Tibial nerve (tissue), 4 donors: ENCODE data around the gene SLC26A2. TPM values are rescaled to one million over a fixed set of nuclear protein-coding genes. Genes with fewer than 3 reads are reported as not detected.

Source experiments
- DNase-seq, 2 donors: peaks; one replicate each; pipeline ENCODE4 v3.0.0-alpha.2; 2019; ENCODE audit warnings: low spot score in 2 of 2
- H3K27ac ChIP-seq, 4 donors: fragments of 200-600 bp; sonication (generic) in 3 of 4; one replicate each; pipeline ENCODE4 v1.5.1; 2017 to 2019; ENCODE audit warnings: mild to moderate bottlenecking in 1 of 4
- H3K27me3 ChIP-seq, 2 donors: fragments of 200-600 bp; sonication (generic) in 1 of 2; one replicate each; pipeline versions ENCODE4 v1.5.1 to v1.6.0; 2017 to 2019
- H3K36me3 ChIP-seq, 3 donors: fragments of 200-600 bp; sonication (generic); one replicate each; pipeline ENCODE4 v1.5.1; 2018 to 2019
- H3K4me1 ChIP-seq, 4 donors: fragments of 200-600 bp; sonication (generic) in 3 of 4; one replicate each; pipeline ENCODE4 v1.5.1; 2017 to 2019
- H3K4me3 ChIP-seq, 4 donors: fragments of 200-600 bp; sonication (generic) in 3 of 4; one replicate each; pipeline ENCODE4 v1.5.1; 2017 to 2019; ENCODE audit warnings: mild to moderate bottlenecking in 1 of 4, moderate library complexity in 1 of 4
- H3K9me3 ChIP-seq, 4 donors: fragments of 200-600 bp; sonication (generic) in 3 of 4; one replicate each; pipeline ENCODE4 v1.5.1; 2017 to 2019
- CTCF ChIP-seq, 5 experiments: fragments of 200-600 bp in 3 of 5; fragments of 450-650 bp in 2 of 5; sonication (generic) in 3 of 5; IDR thresholded peaks; one replicate each; pipeline ENCODE4 v1.5.1; 2016 to 2019; ENCODE audit warnings: antibody characterized with exemption in 5 of 5, mild to moderate bottlenecking in 3 of 5, moderate library complexity in 2 of 5
- EP300 ChIP-seq, 2 donors: sonication (generic); formaldehyde crosslinking; IDR thresholded peaks; one replicate each; pipeline ENCODE4 v1.6.1; 2017; ENCODE audit warnings: antibody characterized with exemption in 2 of 2, mild to moderate bottlenecking in 1 of 2
- POLR2A ChIP-seq, 2 donors: fragments of 450-650 bp; IDR thresholded peaks; one replicate each; pipeline ENCODE4 v1.6.1; 2017; ENCODE audit warnings: antibody characterized with exemption in 2 of 2, mild to moderate bottlenecking in 2 of 2, moderate library complexity in 2 of 2
- WGBS, 2 donors: methylation state at CpG; one replicate each; pipeline ENCODE4 v1.1.5; 2018; 5-methylcytosine and 5-hydroxymethylcytosine counted together
- total RNA-seq, 4 donors: library from RNA; depleted of rRNA; stranded (reverse); fragments of >200 nt; gene quantifications; one replicate each; pipeline ENCODE4 v1.1.0, GENCODE V29; 2016

The SLC26A2 gene
- total RNA-seq, 4 donors from 2014 or later, result 10.2 to 17.9 (median 12.4) TPM

- 74 to 80% methylated on average over 3 of the region's 3 CpGs for WGBS, 2 donors
- peak overlapping the region in 2 of 4 donors; percentile 88 to 97 for H3K27ac ChIP-seq
Measured at GRCh38 chr5:149999359-149999758, 38.8 kb downstream of the SLC26A2 start.

GRCh38 chr5:149999866-150000255, 39.3 kb downstream of the SLC26A2 start:
- Histone ChIP-seq H3K4me1 (peaks cover 0 to 68% (median 18%) of the 10 kb centered on the region in 4 donors), H3K36me3 (peaks cover 0 to 18% (median 0%) of the 10 kb centered on the region in 3 donors), H3K27ac (peak overlapping the region; percentile 87 to 97 (median 91)), H3K27me3 (no peaks in the 10 kb centered on the region), H3K9me3 (no peaks in the 10 kb centered on the region), H3K4me3 (peak overlapping the region; percentile 69 to 95 (median 90))
- 12 to 22% methylated on average over 7 of the region's 7 CpGs for WGBS, 2 donors
- no peak for TF ChIP-seq EP300 (IDR thresholded peaks at IDR 0.05)
- no peak for TF ChIP-seq CTCF (IDR thresholded peaks at IDR 0.05)
- no peak for TF ChIP-seq POLR2A (IDR thresholded peaks at IDR 0.05)
- DNase-seq, result no peak

More at GRCh38 chr5:149999359-149999758, 38.8 kb downstream of the SLC26A2 start:
- Histone ChIP-seq H3K36me3 (peaks cover 0 to 14% (median 0%) of the 10 kb centered on the region in 3 donors), H3K27me3 (no peaks in the 10 kb centered on the region), H3K4me3 (peak overlapping the region in 3 of 4 donors; percentile 69 to 91 (median 90)), H3K9me3 (no peaks in the 10 kb centered on the region), H3K4me1 (peaks cover 0 to 68% (median 18%) of the 10 kb centered on the region in 4 donors)
- no peak for DNase-seq
- TF ChIP-seq EP300 (IDR thresholded peaks at IDR 0.05) (no peak), CTCF (IDR thresholded peaks at IDR 0.05) (no peak), POLR2A (IDR thresholded peaks at IDR 0.05) (no peak)

GRCh38 chr5:150000256-150000989, 39.9 kb downstream of the SLC26A2 start, which contains the start of the genes HMGXB3 and TIGD6:
Gene HMGXB3 (plus strand): TSS chr5:150000739. CDS start chr5:150004853, 4,114 bp downstream.
Gene TIGD6 (minus strand): TSS chr5:150000654. CDS start chr5:149996348, 4,306 bp downstream.
- WGBS, 2 donors, result 0% methylated on average over 20 to 65 of the region's 72 CpGs
- peak; percentile 75 to 84 for DNase-seq
- H3K4me1 ChIP-seq, result peaks cover 0 to 66% (median 18%) of the 10 kb centered on the region in 4 donors
- H3K36me3 ChIP-seq, result peaks cover 0 to 18% (median 0%) of the 10 kb centered on the region in 3 donors
- peak within 1 kb of the TSS; percentile 69 to 95 (median 90) for H3K4me3 ChIP-seq
- TF ChIP-seq CTCF (IDR thresholded peaks at IDR 0.05) (peak in 2 of 5 experiments; percentile 49 to 53), EP300 (IDR thresholded peaks at IDR 0.05) (peak; percentile 89 to 96), POLR2A (IDR thresholded peaks at IDR 0.05) (peak; percentile 81 to 82)
- no peaks in the 10 kb centered on the region for H3K27me3 ChIP-seq
- peak within 1 kb of the TSS; percentile 87 to 97 (median 91) for H3K27ac ChIP-seq
- H3K9me3 ChIP-seq, result no peaks in the 10 kb centered on the region

GRCh38 chr5:150000990-150001659, 40.6 kb downstream of the SLC26A2 start:
- 0 to 1% methylated on average over 19 to 25 of the region's 44 CpGs for WGBS, 2 donors
- peaks cover 0 to 25% (median 0%) of the 10 kb centered on the region in 3 donors for H3K36me3 ChIP-seq
- no peak for DNase-seq
- no peaks in the 10 kb centered on the region for H3K27me3 ChIP-seq
- TF ChIP-seq EP300 (IDR thresholded peaks at IDR 0.05) (no peak), CTCF (IDR thresholded peaks at IDR 0.05) (no peak), POLR2A (IDR thresholded peaks at IDR 0.05) (no peak)
- H3K4me3 ChIP-seq, result peak overlapping the region; percentile 69 to 95 (median 90)
- peak overlapping the region; percentile 87 to 97 (median 91) for H3K27ac ChIP-seq
- H3K4me1 ChIP-seq, result peaks cover 0 to 69% (median 18%) of the 10 kb centered on the region in 4 donors
- no peaks in the 10 kb centered on the region for H3K9me3 ChIP-seq
